Measurements from ENCODE around the gene UBLCP1.

Gene UBLCP1

GRCh38 chr5:159318448-159318847 lies 55.4 kb downstream of the UBLCP1 start:
- ChIA-PET POLR2A (interaction anchor here (0.8 kb wide), 1 partner anchor 13 kb away, joined by 3 read pairs; no protein-coding TSS in a partner anchor), CTCF (interaction anchor here (3.3 kb wide), 1 partner anchor 161 kb away, joined by 29 read pairs; no protein-coding TSS in a partner anchor)
- no peak for DNase-seq (ENCODE audit: extremely low spot score)
- TF ChIP-seq FOXK2 (IDR thresholded peaks at IDR 0.05) = no peak
- no peak for TF ChIP-seq L3MBTL2 (conservative IDR thresholded peaks at IDR 0.05)
- TF ChIP-seq BHLHE40 (IDR thresholded peaks at IDR 0.05; ENCODE audit: borderline replicate concordance) = no peak
- no peak for TF ChIP-seq ZNF384 (IDR thresholded peaks at IDR 0.05)
- TF ChIP-seq PKNOX1 (IDR thresholded peaks at IDR 0.05) = no peak
- no peak for TF ChIP-seq SP1 (IDR thresholded peaks at IDR 0.05)
- no peak for TF ChIP-seq LEF1 (IDR thresholded peaks at IDR 0.05; ENCODE audit: borderline replicate concordance)
- TF ChIP-seq FOXM1 (IDR thresholded peaks at IDR 0.05; ENCODE audit: borderline replicate concordance) = no peak
- no peak for TF ChIP-seq ELF4 (IDR thresholded peaks at IDR 0.05)
- no peak for TF ChIP-seq HDGF (IDR thresholded peaks at IDR 0.05; ENCODE audit: borderline replicate concordance)
- no peak for TF ChIP-seq CTBP1 (IDR thresholded peaks at IDR 0.05; ENCODE audit: borderline replicate concordance)
- no peak for TF ChIP-seq TARDBP (IDR thresholded peaks at IDR 0.05)
- no peak for TF ChIP-seq SUZ12 (IDR thresholded peaks at IDR 0.05)
- TF ChIP-seq FOXA1 (IDR thresholded peaks at IDR 0.05) = no peak
- no peak for TF ChIP-seq NFRKB (IDR thresholded peaks at IDR 0.05)
- no peak for TF ChIP-seq ARNT (IDR thresholded peaks at IDR 0.05)

GRCh38 chr5:159319363-159319762 lies 56.3 kb downstream of the UBLCP1 start:
- DNase-seq (ENCODE audit: extremely low spot score) = no peak
- TF ChIP-seq FOXA1 (IDR thresholded peaks at IDR 0.05) (no peak), ELF4 (IDR thresholded peaks at IDR 0.05) (no peak), NFRKB (IDR thresholded peaks at IDR 0.05) (no peak), SUZ12 (IDR thresholded peaks at IDR 0.05) (no peak), ARNT (IDR thresholded peaks at IDR 0.05) (no peak), FOXM1 (IDR thresholded peaks at IDR 0.05; ENCODE audit: borderline replicate concordance) (no peak), LEF1 (IDR thresholded peaks at IDR 0.05; ENCODE audit: borderline replicate concordance) (no peak), SP1 (IDR thresholded peaks at IDR 0.05) (no peak), HDGF (IDR thresholded peaks at IDR 0.05; ENCODE audit: borderline replicate concordance) (no peak), L3MBTL2 (conservative IDR thresholded peaks at IDR 0.05) (no peak), FOXK2 (IDR thresholded peaks at IDR 0.05) (no peak), BHLHE40 (IDR thresholded peaks at IDR 0.05; ENCODE audit: borderline replicate concordance) (no peak), CTBP1 (IDR thresholded peaks at IDR 0.05; ENCODE audit: borderline replicate concordance) (no peak), ZNF384 (IDR thresholded peaks at IDR 0.05) (no peak), PKNOX1 (IDR thresholded peaks at IDR 0.05) (no peak), TARDBP (IDR thresholded peaks at IDR 0.05) (no peak)
- ChIA-PET POLR2A (no interaction called here), CTCF (no interaction called here)

- TF ChIP-seq SUZ12 (IDR thresholded peaks at IDR 0.05) (no peak), PKNOX1 (IDR thresholded peaks at IDR 0.05) (no peak), LEF1 (IDR thresholded peaks at IDR 0.05; ENCODE audit: borderline replicate concordance) (no peak), ZNF384 (IDR thresholded peaks at IDR 0.05) (no peak), CTBP1 (IDR thresholded peaks at IDR 0.05; ENCODE audit: borderline replicate concordance) (no peak), FOXM1 (IDR thresholded peaks at IDR 0.05; ENCODE audit: borderline replicate concordance) (no peak), FOXK2 (IDR thresholded peaks at IDR 0.05) (no peak), HDGF (IDR thresholded peaks at IDR 0.05; ENCODE audit: borderline replicate concordance) (no peak), L3MBTL2 (conservative IDR thresholded peaks at IDR 0.05) (no peak), SP1 (IDR thresholded peaks at IDR 0.05) (no peak), NFRKB (IDR thresholded peaks at IDR 0.05) (no peak), ARNT (IDR thresholded peaks at IDR 0.05) (no peak)
- CTCF ChIA-PET = no interaction called here
- DNase-seq (ENCODE audit: extremely low spot score) = no peak
- POLR2A ChIA-PET = no interaction called here
Measured at GRCh38 chr5:159319832-159320231, 56.7 kb downstream of the UBLCP1 start.

- TF ChIP-seq FOXA1 (IDR thresholded peaks at IDR 0.05) = no peak
- no peak for TF ChIP-seq FOXK2 (IDR thresholded peaks at IDR 0.05)
- no peak for TF ChIP-seq LEF1 (IDR thresholded peaks at IDR 0.05; ENCODE audit: borderline replicate concordance)
- TF ChIP-seq SP1 (IDR thresholded peaks at IDR 0.05) = no peak
- TF ChIP-seq BHLHE40 (IDR thresholded peaks at IDR 0.05; ENCODE audit: borderline replicate concordance) = no peak
- TF ChIP-seq FOXM1 (IDR thresholded peaks at IDR 0.05; ENCODE audit: borderline replicate concordance) = no peak
- TF ChIP-seq CTBP1 (IDR thresholded peaks at IDR 0.05; ENCODE audit: borderline replicate concordance) = no peak
- no peak for TF ChIP-seq PKNOX1 (IDR thresholded peaks at IDR 0.05)
- no peak for TF ChIP-seq HDGF (IDR thresholded peaks at IDR 0.05; ENCODE audit: borderline replicate concordance)
- no peak for TF ChIP-seq NFRKB (IDR thresholded peaks at IDR 0.05)
- POLR2A ChIA-PET = no interaction called here
- CTCF ChIA-PET = no interaction called here
- no peak for DNase-seq (ENCODE audit: extremely low spot score)
Measured at GRCh38 chr5:159322180-159322579, 59.1 kb downstream of the UBLCP1 start.

GRCh38 chr5:159324102-159324755 lies 61.1 kb downstream of the UBLCP1 start:
- DNase-seq (ENCODE audit: extremely low spot score) = no peak
- TF ChIP-seq FOXK2 (IDR thresholded peaks at IDR 0.05) (no peak), CTBP1 (IDR thresholded peaks at IDR 0.05; ENCODE audit: borderline replicate concordance) (no peak), LEF1 (IDR thresholded peaks at IDR 0.05; ENCODE audit: borderline replicate concordance) (no peak), SUZ12 (IDR thresholded peaks at IDR 0.05) (no peak), TARDBP (IDR thresholded peaks at IDR 0.05) (no peak), PKNOX1 (IDR thresholded peaks at IDR 0.05) (no peak), L3MBTL2 (conservative IDR thresholded peaks at IDR 0.05) (no peak), SP1 (IDR thresholded peaks at IDR 0.05) (no peak)
- ChIA-PET CTCF (interaction anchor here (1.4 kb wide), 1 partner anchor 167 kb away, joined by 7 read pairs; no protein-coding TSS in a partner anchor), POLR2A (no interaction called here)

All from HEK293T (cell line).